Endodermal cell (in vitro differentiated cells): ENCODE measurements around the gene PADI3. TPM values are rescaled to one million over a fixed set of nuclear protein-coding genes. Genes with fewer than 3 reads are reported as not detected.

Experiments
- DNase-seq: peaks from one replicate; pipeline ENCODE4 v3.0.0-alpha.2; 2017
- H3K27ac ChIP-seq: 2 replicates; pipeline ENCODE4 v1.5.1; 2013; ENCODE audit warnings: mild to moderate bottlenecking, low read depth, low read length, moderate library complexity
- H3K27me3 ChIP-seq: 2 replicates; pipeline ENCODE4 v1.6.1; 2013; ENCODE audit warnings: mild to moderate bottlenecking, low read length, moderate library complexity; ENCODE audit not compliant: insufficient read depth, control insufficient read depth, poor library complexity, severe bottlenecking
- H3K36me3 ChIP-seq: 2 replicates; pipeline ENCODE4 v1.7.0; 2013; ENCODE audit warnings: mild to moderate bottlenecking, low read length, moderate library complexity; ENCODE audit not compliant: control insufficient read depth, insufficient read depth
- H3K4me1 ChIP-seq: one replicate; pipeline ENCODE4 v1.7.0; 2013; ENCODE audit warnings: low read length; ENCODE audit not compliant: control insufficient read depth, insufficient read depth
- H3K4me3 ChIP-seq: 2 replicates; pipeline ENCODE4 v1.5.1; 2013; ENCODE audit warnings: mild to moderate bottlenecking, low read length, moderate library complexity
- H3K9ac ChIP-seq: 2 replicates; pipeline ENCODE4 v1.6.1; 2013; ENCODE audit warnings: mild to moderate bottlenecking, low read length, moderate library complexity; ENCODE audit not compliant: poor library complexity, severe bottlenecking; ENCODE audit errors: extremely low read depth
- H3K9me3 ChIP-seq: 2 replicates; pipeline ENCODE4 v1.6.1; 2013; ENCODE audit warnings: mild to moderate bottlenecking, low read length, moderate library complexity; ENCODE audit not compliant: control insufficient read depth
- H3K27ac Mint-ChIP-seq: 2 replicates; pipeline ENCODE4 v1.8.0; 2020; ENCODE audit warnings: mixed read lengths
- H3K27me3 Mint-ChIP-seq: 2 replicates; pipeline ENCODE4 v1.8.0; 2021; ENCODE audit warnings: mild to moderate bottlenecking, mixed read lengths; ENCODE audit not compliant: insufficient read depth
- H3K36me3 Mint-ChIP-seq: 2 replicates; pipeline ENCODE4 v1.8.0; 2020; ENCODE audit warnings: low read depth, mixed read lengths
- H3K4me1 Mint-ChIP-seq: 2 replicates; pipeline ENCODE4 v1.8.0; 2020; ENCODE audit warnings: mixed read lengths
- H3K4me3 Mint-ChIP-seq: 2 replicates; pipeline ENCODE4 v1.8.0; 2020; ENCODE audit warnings: mild to moderate bottlenecking, moderate library complexity, mixed read lengths
- H3K9me3 Mint-ChIP-seq: 2 replicates; pipeline ENCODE4 v1.8.0; 2020; ENCODE audit warnings: mild to moderate bottlenecking, mixed read lengths
- WGBS, 2 experiments: methylation state at CpG; one replicate each; pipeline versions ENCODE4 v1.1.5 to v1.1.7; 2013; ENCODE audit warnings: missing lambda C conversion rate in 2 of 2, mixed read lengths in 1 of 2; ENCODE audit not compliant: insufficient coverage in 1 of 2, insufficient read length in 1 of 2; 5-methylcytosine and 5-hydroxymethylcytosine counted together
- total RNA-seq, 2 donors: library from RNA; stranded (reverse); fragmentation: NEBNext Ultra II Directional in 1 of 2; extraction: Animal tissue kit (Norgen Biotek cat#: 25700) in 1 of 2; gene quantifications; 2 replicates in 1 of 2; 3 replicates in 1 of 2; pipeline ENCODE4 v1.2.1, GENCODE V29; 2021
- TF ChIP-seq, protein P1 (sequence below): fragments of 200-600 bp; sonication (generic); conservative IDR thresholded peaks from 2 replicates; pipeline ENCODE4 v1.5.0; 2021; ENCODE audit warnings: antibody characterized with exemption, mild to moderate bottlenecking

Gene PADI3
- total RNA-seq, 2 donors from 2014 or later: 0.29 to 0.33 TPM

DNA sequence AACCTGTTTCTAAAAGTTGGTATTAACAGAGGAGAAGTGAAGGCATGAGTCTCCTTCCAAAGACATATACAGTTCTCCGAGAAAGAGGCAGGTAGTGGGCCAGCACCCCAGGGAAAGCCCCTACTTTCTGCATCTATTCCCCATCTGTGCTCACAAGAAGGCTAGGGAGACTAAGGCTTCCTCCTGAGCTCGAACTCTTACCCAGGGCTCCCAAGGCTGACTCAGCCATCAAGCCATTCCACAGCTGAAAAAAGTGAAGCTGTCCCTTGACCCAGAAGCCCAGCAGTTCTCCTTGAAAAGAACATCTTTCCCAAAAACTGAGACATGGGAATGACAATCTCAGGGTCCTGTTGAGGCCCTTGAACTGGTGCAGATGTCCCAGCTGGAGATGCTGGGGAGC is 1.9 kb upstream of the PADI3 start:
- Histone ChIP-seq H3K27ac (no peak overlapping the region), H3K4me3 (no peak overlapping the region), H3K36me3 (no peaks in the 10 kb centered on the region), H3K4me1 (no peaks in the 10 kb centered on the region), H3K27me3 (no peaks in the 10 kb centered on the region), H3K9ac (no peak overlapping the region), H3K9me3 (no peaks in the 10 kb centered on the region)
- TF ChIP-seq, protein P1, sequence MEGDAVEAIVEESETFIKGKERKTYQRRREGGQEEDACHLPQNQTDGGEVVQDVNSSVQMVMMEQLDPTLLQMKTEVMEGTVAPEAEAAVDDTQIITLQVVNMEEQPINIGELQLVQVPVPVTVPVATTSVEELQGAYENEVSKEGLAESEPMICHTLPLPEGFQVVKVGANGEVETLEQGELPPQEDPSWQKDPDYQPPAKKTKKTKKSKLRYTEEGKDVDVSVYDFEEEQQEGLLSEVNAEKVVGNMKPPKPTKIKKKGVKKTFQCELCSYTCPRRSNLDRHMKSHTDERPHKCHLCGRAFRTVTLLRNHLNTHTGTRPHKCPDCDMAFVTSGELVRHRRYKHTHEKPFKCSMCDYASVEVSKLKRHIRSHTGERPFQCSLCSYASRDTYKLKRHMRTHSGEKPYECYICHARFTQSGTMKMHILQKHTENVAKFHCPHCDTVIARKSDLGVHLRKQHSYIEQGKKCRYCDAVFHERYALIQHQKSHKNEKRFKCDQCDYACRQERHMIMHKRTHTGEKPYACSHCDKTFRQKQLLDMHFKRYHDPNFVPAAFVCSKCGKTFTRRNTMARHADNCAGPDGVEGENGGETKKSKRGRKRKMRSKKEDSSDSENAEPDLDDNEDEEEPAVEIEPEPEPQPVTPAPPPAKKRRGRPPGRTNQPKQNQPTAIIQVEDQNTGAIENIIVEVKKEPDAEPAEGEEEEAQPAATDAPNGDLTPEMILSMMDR: no peak
- DNase-seq: no peak
- WGBS, 2 experiments: 81 to 100% methylated on average over 2 of the region's 2 CpGs
- no peaks in the 10 kb centered on the region for H3K9me3 Mint-ChIP-seq
- H3K4me1 Mint-ChIP-seq: no peaks in the 10 kb centered on the region
- H3K27me3 Mint-ChIP-seq: peaks cover 5% of the 10 kb centered on the region
- no peak overlapping the region for H3K27ac Mint-ChIP-seq
- no peak overlapping the region for H3K4me3 Mint-ChIP-seq
- no peaks in the 10 kb centered on the region for H3K36me3 Mint-ChIP-seq

DNA sequence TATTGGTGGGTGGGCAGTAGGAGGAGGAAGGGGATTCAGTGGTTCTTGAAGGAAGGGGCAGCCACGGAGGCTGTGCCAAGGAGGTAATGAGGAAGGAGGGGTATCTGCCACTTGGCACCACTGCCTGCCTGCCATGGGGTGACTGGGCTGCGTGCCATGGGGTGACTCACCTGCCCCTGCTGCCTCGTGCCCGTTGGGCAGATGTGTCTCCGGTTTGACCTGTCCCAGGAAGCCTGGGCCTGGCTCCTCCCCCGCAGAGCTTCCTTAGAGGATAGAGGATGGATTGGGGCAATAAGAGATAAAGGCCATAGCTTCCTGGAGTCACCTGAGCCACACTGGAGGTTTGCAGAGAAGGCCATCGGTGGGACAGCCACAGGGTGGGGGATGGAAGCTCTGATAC is 1.7 kb downstream of the PADI3 start:
- TF ChIP-seq, protein P1: no peak
- no peaks in the 10 kb centered on the region for H3K9me3 Mint-ChIP-seq
- H3K4me3 Mint-ChIP-seq: no peak overlapping the region
- peaks cover 2% of the 10 kb centered on the region for H3K27me3 Mint-ChIP-seq
- H3K4me1 Mint-ChIP-seq: no peaks in the 10 kb centered on the region
- DNase-seq: no peak
- H3K9ac ChIP-seq: no peak overlapping the region
- no peak overlapping the region for H3K4me3 ChIP-seq
- no peaks in the 10 kb centered on the region for H3K36me3 ChIP-seq
- H3K36me3 Mint-ChIP-seq: no peaks in the 10 kb centered on the region
- no peak overlapping the region for H3K27ac Mint-ChIP-seq
- H3K27me3 ChIP-seq: no peaks in the 10 kb centered on the region
- no peaks in the 10 kb centered on the region for H3K4me1 ChIP-seq
- no peaks in the 10 kb centered on the region for H3K9me3 ChIP-seq
- no peak overlapping the region for H3K27ac ChIP-seq
- 86 to 93% methylated on average over 2 to 7 of the region's 7 CpGs for WGBS, 2 experiments

DNA sequence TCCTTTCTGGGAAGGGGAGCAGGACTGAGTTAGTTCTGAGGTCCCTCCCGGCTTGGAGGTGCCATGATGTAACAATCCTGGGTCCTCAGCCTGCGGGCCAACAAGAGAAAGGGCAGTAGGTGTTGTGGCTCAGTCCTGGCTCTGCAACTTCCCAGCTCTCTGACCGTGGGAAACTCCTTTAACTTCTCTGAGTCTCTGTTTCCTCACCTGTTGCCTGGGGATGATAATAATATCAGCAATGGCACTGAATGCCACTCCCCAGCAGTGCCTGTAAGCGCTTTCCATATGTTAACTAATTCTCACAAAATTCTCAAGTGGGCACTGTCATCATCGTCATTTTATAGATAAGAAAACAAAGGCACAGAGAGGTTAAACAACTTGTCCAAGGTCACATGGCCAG is 2.3 kb downstream of the PADI3 start:
- H3K9ac ChIP-seq: no peak overlapping the region
- H3K27me3 ChIP-seq: no peaks in the 10 kb centered on the region
- Mint-ChIP-seq H3K4me3 (no peak overlapping the region), H3K4me1 (no peaks in the 10 kb centered on the region), H3K27me3 (peaks cover 2% of the 10 kb centered on the region), H3K27ac (no peak overlapping the region), H3K9me3 (no peaks in the 10 kb centered on the region), H3K36me3 (no peaks in the 10 kb centered on the region)
- H3K4me1 ChIP-seq: no peaks in the 10 kb centered on the region
- no peak overlapping the region for H3K27ac ChIP-seq
- WGBS, 2 experiments: 77 to 82% methylated on average over 4 to 5 of the region's 5 CpGs
- TF ChIP-seq, protein P1: no peak
- H3K9me3 ChIP-seq: no peaks in the 10 kb centered on the region
- DNase-seq: no peak
- H3K36me3 ChIP-seq: no peaks in the 10 kb centered on the region
- H3K4me3 ChIP-seq: no peak overlapping the region
